ENCODE data around the gene KIF26A. TPM values are rescaled to one million over a fixed set of nuclear protein-coding genes. Genes with fewer than 3 reads are reported as not detected.
A peak's percentile ranks its signal among the peaks of the same experiment; 100 is the strongest.

The KIF26A gene
- total and polyA plus RNA-seq, 10 donors, result 0.72 to 21.9 (median 9.2) TPM

- 81 to 86% (median 84%) methylated on average over 23 to 26 of the region's 26 CpGs for WGBS, 5 donors
- Histone ChIP-seq H3K27me3 (replicated peaks in 1 of 7) (peaks cover 0 to 51% (median 15%) of the 10 kb centered on the region in 7 donors), H3K4me1 (peaks cover 0 to 66% (median 28%) of the 10 kb centered on the region in 6 donors), H3K36me3 (no peaks in the 10 kb centered on the region), H3K27ac (no peak overlapping the region), H3K9me3 (no peaks in the 10 kb centered on the region), H3K4me3 (no peak overlapping the region)
- peak; percentile 69 for DNase-seq
- TF ChIP-seq POLR2AphosphoS5 (IDR thresholded peaks at IDR 0.05), result no peak
- TF ChIP-seq POLR2A (IDR thresholded peaks at IDR 0.05), result no peak
- TF ChIP-seq CTCF (IDR thresholded peaks at IDR 0.05 in 8 of 11, conservative IDR thresholded peaks at IDR 0.05 in 3 of 11), result no peak
- intact Hi-C loops (cut with DNase I; ENCODE audit: low total_unique reads), result no loop called here
Measured at GRCh38 chr14:104143521-104144452, 5.4 kb downstream of the KIF26A start.

DNA sequence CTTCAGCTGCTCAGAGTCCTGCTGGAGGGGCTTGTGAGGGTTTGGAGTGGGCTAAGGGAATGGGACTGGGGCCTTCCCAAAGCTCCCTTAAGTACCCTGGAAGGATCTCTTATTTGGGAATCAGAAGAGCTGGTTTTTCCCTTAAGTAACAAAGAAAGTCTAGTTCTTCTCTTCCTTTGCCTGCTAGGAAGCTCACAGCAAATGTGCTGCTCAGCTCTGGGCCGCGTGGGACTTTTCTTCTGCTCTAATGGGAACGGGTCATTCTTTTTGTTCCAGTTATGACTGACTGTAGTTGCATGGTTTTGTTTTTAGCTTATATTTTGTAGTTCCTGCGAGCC is 6.0 kb downstream of the KIF26A start:
- Histone ChIP-seq H3K36me3 (no peaks in the 10 kb centered on the region), H3K4me3 (no peak overlapping the region), H3K27me3 (replicated peaks in 1 of 7) (peaks cover 0 to 49% (median 9%) of the 10 kb centered on the region in 7 donors), H3K9me3 (no peaks in the 10 kb centered on the region), H3K27ac (no peak overlapping the region), H3K4me1 (peaks cover 2 to 66% (median 27%) of the 10 kb centered on the region in 6 donors)
- DNase-seq, result peak; percentile 29
- TF ChIP-seq CTCF (IDR thresholded peaks at IDR 0.05 in 8 of 11, conservative IDR thresholded peaks at IDR 0.05 in 3 of 11) (no peak), POLR2AphosphoS5 (IDR thresholded peaks at IDR 0.05) (no peak), POLR2A (IDR thresholded peaks at IDR 0.05) (no peak)
- WGBS, 5 donors, result 72 to 87% (median 79%) methylated on average over 4 of the region's 4 CpGs
- intact Hi-C loops (cut with DNase I; ENCODE audit: low total_unique reads), result no loop called here

GRCh38 chr14:104144911-104145825 is 6.8 kb downstream of the KIF26A start:
- Histone ChIP-seq H3K4me3 (no peak overlapping the region), H3K36me3 (no peaks in the 10 kb centered on the region), H3K27ac (no peak overlapping the region), H3K27me3 (replicated peaks in 1 of 7) (peaks cover 0 to 46% (median 1%) of the 10 kb centered on the region in 7 donors), H3K4me1 (peaks cover 0 to 66% (median 29%) of the 10 kb centered on the region in 6 donors), H3K9me3 (no peaks in the 10 kb centered on the region)
- TF ChIP-seq POLR2A (IDR thresholded peaks at IDR 0.05), result no peak
- no peak for TF ChIP-seq POLR2AphosphoS5 (IDR thresholded peaks at IDR 0.05)
- no peak for TF ChIP-seq CTCF (IDR thresholded peaks at IDR 0.05 in 8 of 11, conservative IDR thresholded peaks at IDR 0.05 in 3 of 11)
- WGBS, 5 donors, result 74 to 93% (median 75%) methylated on average over 27 to 37 of the region's 37 CpGs
- intact Hi-C loops (cut with DNase I; ENCODE audit: low total_unique reads), result no loop called here
- peak; percentile 74 for DNase-seq
